HepG2 (cell line): ENCODE data around the gene CDH2. TPM values are rescaled to one million over a fixed set of nuclear protein-coding genes. Genes with fewer than 3 reads are reported as not detected.

Experiments
- AGO1 ChIP-seq: fragments of 200-400 bp; formaldehyde crosslinking; IDR thresholded peaks from 2 replicates; pipeline ENCODE4 v1.6.1; 2017; ENCODE audit warnings: mild to moderate bottlenecking, low read depth, low read length, moderate library complexity; ENCODE audit not compliant: poor library complexity, severe bottlenecking
- ARID2 ChIP-seq: sonication (generic); formaldehyde crosslinking; IDR thresholded peaks from 2 replicates; pipeline ENCODE4 v1.8.1; 2022; ENCODE audit warnings: mild to moderate bottlenecking, missing genetic modification reagents, borderline replicate concordance
- ATM ChIP-seq: fragments of 450-650 bp; IDR thresholded peaks from 2 replicates; pipeline ENCODE4 v1.7.1; 2017; ENCODE audit warnings: mild to moderate bottlenecking, borderline replicate concordance
- CEBPG ChIP-seq: IDR thresholded peaks from 2 replicates; pipeline ENCODE4 v1.6.1; 2016
- CENPX ChIP-seq: sonication (generic); formaldehyde crosslinking; IDR thresholded peaks from 2 replicates; pipeline ENCODE4 v1.9.0; 2021; ENCODE audit warnings: mild to moderate bottlenecking, missing genetic modification reagents, moderate library complexity
- CHD4 ChIP-seq: fragments of 200-600 bp; sonication (generic); IDR thresholded peaks from 2 replicates; pipeline ENCODE4 v1.7.0; 2017; ENCODE audit warnings: mild to moderate bottlenecking, low read length, borderline replicate concordance
- KLF12 ChIP-seq: sonication (generic); formaldehyde crosslinking; IDR thresholded peaks from 2 replicates; pipeline ENCODE4 v1.4.0; 2020; ENCODE audit warnings: missing genetic modification reagents, borderline replicate concordance
- KMT2A ChIP-seq: sonication (generic); formaldehyde crosslinking; IDR thresholded peaks from 2 replicates; pipeline ENCODE4 v1.4.0; 2020; ENCODE audit warnings: missing genetic modification reagents
- NFE2 ChIP-seq: sonication (generic); formaldehyde crosslinking; IDR thresholded peaks from 2 replicates; pipeline ENCODE4 v1.4.0; 2020; ENCODE audit warnings: missing genetic modification reagents
- TSC22D2 ChIP-seq: sonication (generic); formaldehyde crosslinking; IDR thresholded peaks from 2 replicates; pipeline ENCODE4 v1.5.1; 2020; ENCODE audit warnings: missing genetic modification reagents, mild to moderate bottlenecking, borderline replicate concordance
- ZFY ChIP-seq: sonication (generic); formaldehyde crosslinking; IDR thresholded peaks from 2 replicates; pipeline ENCODE4 v1.4.0; 2020; ENCODE audit warnings: missing genetic modification reagents
- ZNF232 ChIP-seq: sonication (generic); formaldehyde crosslinking; IDR thresholded peaks from 2 replicates; pipeline ENCODE4 v1.4.0; 2020; ENCODE audit warnings: missing genetic modification reagents, borderline replicate concordance
- ZNF253 ChIP-seq: sonication (generic); formaldehyde crosslinking; IDR thresholded peaks from 2 replicates; pipeline ENCODE4 v1.8.0; 2022; ENCODE audit warnings: mild to moderate bottlenecking, missing genetic modification reagents, borderline replicate concordance
- ZNF501 ChIP-seq: sonication (generic); formaldehyde crosslinking; IDR thresholded peaks from 2 replicates; pipeline ENCODE4 v1.5.1; 2020; ENCODE audit warnings: mild to moderate bottlenecking, moderate library complexity, missing genetic modification reagents
- ZNF570 ChIP-seq: sonication (generic); formaldehyde crosslinking; IDR thresholded peaks from 2 replicates; pipeline ENCODE4 v1.4.0; 2020; ENCODE audit warnings: mild to moderate bottlenecking, missing genetic modification reagents, borderline replicate concordance
- ZNF616 ChIP-seq: sonication (generic); formaldehyde crosslinking; IDR thresholded peaks from 2 replicates; pipeline ENCODE4 v1.5.0; 2020; ENCODE audit warnings: low read depth, mild to moderate bottlenecking, missing genetic modification reagents
- polyA plus RNA-seq, 8 experiments: library from polyadenylated mRNA; depleted of rRNA in 3 of 8; stranded (reverse) in 7 of 8; unstranded in 1 of 8; fragments of >200 nt; fragmentation: Illumina TruSeq in 4 of 8; extraction: Trizol in 4 of 8; gene quantifications; 2 replicates each; pipeline versions ENCODE4 v1.2.1 to v1.2.3, GENCODE V29; 2011 to 2016; ENCODE audit warnings: low read depth in 4 of 8, missing spikeins in 1 of 8, mixed read lengths in 1 of 8; ENCODE audit not compliant: insufficient read depth in 1 of 8
- total RNA-seq, 5 experiments: library from RNA; depleted of rRNA; stranded (reverse); fragments of >200 nt; fragmentation: Illumina TruSeq; extraction: Trizol; gene quantifications; 2 replicates each; pipeline ENCODE4 v1.2.3, GENCODE V29; 2016; ENCODE audit warnings: low read depth in 1 of 5
- TF ChIP-seq, protein P1 (sequence below): sonication (generic); formaldehyde crosslinking; IDR thresholded peaks from 2 replicates; pipeline ENCODE4 v1.5.0; 2020; ENCODE audit warnings: mild to moderate bottlenecking, missing genetic modification reagents, moderate library complexity
- TF ChIP-seq, protein P2 (sequence below): sonication (generic); formaldehyde crosslinking; conservative IDR thresholded peaks from 2 replicates; pipeline ENCODE4 v1.4.0; 2020; ENCODE audit warnings: missing genetic modification reagents
- TF ChIP-seq, protein P3 (sequence below): sonication (generic); formaldehyde crosslinking; IDR thresholded peaks from 2 replicates; pipeline ENCODE4 v1.5.0; 2020; ENCODE audit warnings: missing genetic modification reagents, mild to moderate bottlenecking, borderline replicate concordance
- TF ChIP-seq, protein P4 (sequence below): sonication (generic); formaldehyde crosslinking; IDR thresholded peaks from 2 replicates; pipeline ENCODE4 v1.4.0; 2020; ENCODE audit warnings: missing genetic modification reagents, borderline replicate concordance
- TF ChIP-seq, protein P5 (sequence below): sonication (generic); formaldehyde crosslinking; IDR thresholded peaks from 2 replicates; pipeline ENCODE4 v1.8.0; 2022; ENCODE audit warnings: missing genetic modification reagents, low read depth, mild to moderate bottlenecking, borderline replicate concordance
- TF ChIP-seq, protein P6 (sequence below): sonication (generic); formaldehyde crosslinking; IDR thresholded peaks from 2 replicates; pipeline ENCODE4 v1.4.0; 2020; ENCODE audit warnings: missing genetic modification reagents, low read depth, mild to moderate bottlenecking, borderline replicate concordance
- TF ChIP-seq, protein P7 (sequence below): sonication (generic); formaldehyde crosslinking; IDR thresholded peaks from 2 replicates; pipeline ENCODE4 v1.4.0; 2020; ENCODE audit warnings: missing genetic modification reagents

Gene CDH2
- total and polyA plus RNA-seq, 2 of the 13 experiments (the other 11 are each of a cell fraction or from before 2014, with no cell fraction given) = 18.6 to 36.1 TPM

DNA sequence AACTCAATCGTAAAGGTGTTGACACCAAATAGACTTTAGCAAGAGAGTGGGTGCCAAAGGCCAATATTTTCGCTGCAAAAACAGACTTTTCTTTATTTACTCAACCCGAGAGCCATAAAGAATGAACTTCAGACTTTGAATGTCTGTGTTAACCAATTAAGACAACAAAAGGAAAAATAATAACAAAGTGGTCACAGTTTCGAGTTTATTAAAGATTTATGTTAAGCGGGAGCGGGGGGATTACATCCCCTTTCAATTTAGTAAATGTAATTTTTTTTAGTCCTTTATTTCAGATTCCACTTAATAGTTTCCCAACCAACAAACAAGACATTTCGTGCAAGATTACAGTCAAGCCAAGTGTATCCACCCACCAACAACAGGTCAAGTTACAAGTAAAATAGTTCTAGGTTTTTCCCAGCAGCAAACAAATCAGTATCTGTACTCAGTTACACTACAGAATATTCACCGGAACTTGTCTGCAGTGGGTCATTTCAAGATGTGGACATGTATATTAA lies 9.0 kb downstream of the CDH2 start (continued):
- no peak for TF ChIP-seq CENPX (CRISPR knock-in tag)
- TF ChIP-seq, protein P1, sequence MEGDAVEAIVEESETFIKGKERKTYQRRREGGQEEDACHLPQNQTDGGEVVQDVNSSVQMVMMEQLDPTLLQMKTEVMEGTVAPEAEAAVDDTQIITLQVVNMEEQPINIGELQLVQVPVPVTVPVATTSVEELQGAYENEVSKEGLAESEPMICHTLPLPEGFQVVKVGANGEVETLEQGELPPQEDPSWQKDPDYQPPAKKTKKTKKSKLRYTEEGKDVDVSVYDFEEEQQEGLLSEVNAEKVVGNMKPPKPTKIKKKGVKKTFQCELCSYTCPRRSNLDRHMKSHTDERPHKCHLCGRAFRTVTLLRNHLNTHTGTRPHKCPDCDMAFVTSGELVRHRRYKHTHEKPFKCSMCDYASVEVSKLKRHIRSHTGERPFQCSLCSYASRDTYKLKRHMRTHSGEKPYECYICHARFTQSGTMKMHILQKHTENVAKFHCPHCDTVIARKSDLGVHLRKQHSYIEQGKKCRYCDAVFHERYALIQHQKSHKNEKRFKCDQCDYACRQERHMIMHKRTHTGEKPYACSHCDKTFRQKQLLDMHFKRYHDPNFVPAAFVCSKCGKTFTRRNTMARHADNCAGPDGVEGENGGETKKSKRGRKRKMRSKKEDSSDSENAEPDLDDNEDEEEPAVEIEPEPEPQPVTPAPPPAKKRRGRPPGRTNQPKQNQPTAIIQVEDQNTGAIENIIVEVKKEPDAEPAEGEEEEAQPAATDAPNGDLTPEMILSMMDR (CRISPR knock-in tag) = no peak
- TF ChIP-seq, protein P2, sequence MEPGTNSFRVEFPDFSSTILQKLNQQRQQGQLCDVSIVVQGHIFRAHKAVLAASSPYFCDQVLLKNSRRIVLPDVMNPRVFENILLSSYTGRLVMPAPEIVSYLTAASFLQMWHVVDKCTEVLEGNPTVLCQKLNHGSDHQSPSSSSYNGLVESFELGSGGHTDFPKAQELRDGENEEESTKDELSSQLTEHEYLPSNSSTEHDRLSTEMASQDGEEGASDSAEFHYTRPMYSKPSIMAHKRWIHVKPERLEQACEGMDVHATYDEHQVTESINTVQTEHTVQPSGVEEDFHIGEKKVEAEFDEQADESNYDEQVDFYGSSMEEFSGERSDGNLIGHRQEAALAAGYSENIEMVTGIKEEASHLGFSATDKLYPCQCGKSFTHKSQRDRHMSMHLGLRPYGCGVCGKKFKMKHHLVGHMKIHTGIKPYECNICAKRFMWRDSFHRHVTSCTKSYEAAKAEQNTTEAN = 0 out of 2 replicates have a peak, but pooled peaks have one; percentile 31
- TF ChIP-seq ZNF253 = no peak
- TF ChIP-seq TSC22D2 (CRISPR knock-in tag) = no peak
- TF ChIP-seq KMT2A (CRISPR knock-in tag) = no peak
- TF ChIP-seq ZFY = no peak
- TF ChIP-seq AGO1 = no peak
- no peak for TF ChIP-seq ZNF616 (CRISPR knock-in tag)
- TF ChIP-seq CEBPG (CRISPR knock-in tag) = peak; percentile 40
- TF ChIP-seq NFE2 (CRISPR knock-in tag) = no peak
- TF ChIP-seq KLF12 = no peak
- TF ChIP-seq, protein P3, sequence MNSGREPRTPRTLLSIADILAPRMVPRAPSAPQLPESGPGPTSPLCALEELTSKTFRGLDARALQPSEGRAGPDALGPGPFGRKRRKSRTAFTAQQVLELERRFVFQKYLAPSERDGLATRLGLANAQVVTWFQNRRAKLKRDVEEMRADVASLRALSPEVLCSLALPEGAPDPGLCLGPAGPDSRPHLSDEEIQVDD = no peak
- TF ChIP-seq ZNF232 (CRISPR knock-in tag) = no peak
- TF ChIP-seq, protein P4, sequence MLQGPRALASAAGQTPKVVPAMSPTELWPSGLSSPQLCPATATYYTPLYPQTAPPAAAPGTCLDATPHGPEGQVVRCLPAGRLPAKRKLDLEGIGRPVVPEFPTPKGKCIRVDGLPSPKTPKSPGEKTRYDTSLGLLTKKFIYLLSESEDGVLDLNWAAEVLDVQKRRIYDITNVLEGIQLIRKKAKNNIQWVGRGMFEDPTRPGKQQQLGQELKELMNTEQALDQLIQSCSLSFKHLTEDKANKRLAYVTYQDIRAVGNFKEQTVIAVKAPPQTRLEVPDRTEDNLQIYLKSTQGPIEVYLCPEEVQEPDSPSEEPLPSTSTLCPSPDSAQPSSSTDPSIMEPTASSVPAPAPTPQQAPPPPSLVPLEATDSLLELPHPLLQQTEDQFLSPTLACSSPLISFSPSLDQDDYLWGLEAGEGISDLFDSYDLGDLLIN (CRISPR knock-in tag) = no peak
- no peak for TF ChIP-seq ARID2 (CRISPR knock-in tag)
- TF ChIP-seq ATM = no peak
- no peak for TF ChIP-seq ZNF570 (CRISPR knock-in tag)
- TF ChIP-seq, protein P5, sequence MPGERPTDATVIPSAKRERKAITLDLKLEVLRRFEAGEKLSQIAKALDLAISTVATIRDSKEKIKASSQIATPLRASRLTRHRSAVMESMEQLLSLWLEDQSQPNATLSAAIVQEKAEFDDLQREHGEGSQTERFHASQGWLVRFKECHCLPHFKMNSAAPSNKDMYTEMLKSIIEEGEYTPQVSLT (CRISPR knock-in tag) = no peak
- no peak for TF ChIP-seq ZNF501 (CRISPR knock-in tag)
- TF ChIP-seq, protein P6, sequence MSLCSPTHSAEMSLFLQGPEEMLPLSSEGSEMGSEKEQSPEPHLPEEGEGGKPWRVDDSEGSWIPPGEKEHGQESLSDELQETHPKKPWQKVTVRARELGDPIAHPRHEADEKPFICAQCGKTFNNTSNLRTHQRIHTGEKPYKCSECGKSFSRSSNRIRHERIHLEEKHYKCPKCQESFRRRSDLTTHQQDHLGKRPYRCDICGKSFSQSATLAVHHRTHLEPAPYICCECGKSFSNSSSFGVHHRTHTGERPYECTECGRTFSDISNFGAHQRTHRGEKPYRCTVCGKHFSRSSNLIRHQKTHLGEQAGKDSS = no peak
- TF ChIP-seq, protein P7, sequence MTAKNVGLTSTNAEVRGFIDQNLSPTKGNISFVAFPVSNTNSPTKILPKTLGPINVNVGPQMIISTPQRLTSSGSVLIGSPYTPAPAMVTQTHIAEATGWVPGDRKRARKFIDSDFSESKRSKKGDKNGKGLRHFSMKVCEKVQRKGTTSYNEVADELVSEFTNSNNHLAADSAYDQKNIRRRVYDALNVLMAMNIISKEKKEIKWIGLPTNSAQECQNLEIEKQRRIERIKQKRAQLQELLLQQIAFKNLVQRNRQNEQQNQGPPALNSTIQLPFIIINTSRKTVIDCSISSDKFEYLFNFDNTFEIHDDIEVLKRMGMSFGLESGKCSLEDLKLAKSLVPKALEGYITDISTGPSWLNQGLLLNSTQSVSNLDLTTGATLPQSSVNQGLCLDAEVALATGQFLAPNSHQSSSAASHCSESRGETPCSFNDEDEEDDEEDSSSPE (CRISPR knock-in tag) = no peak
- TF ChIP-seq CHD4 = no peak; the same call in 1 of the 2 replicates
